Erythroblast (primary cell): ENCODE measurements around the gene GMDS.

Experiments used
- GATA1 ChIP-seq: IDR thresholded peaks from 2 replicates; pipeline ENCODE4 v1.6.1; 2011; ENCODE audit warnings: low read depth, mild to moderate bottlenecking, control low read depth, low read length, moderate library complexity
- POLR2A ChIP-seq: IDR thresholded peaks from 2 replicates; pipeline ENCODE4 v1.6.1; 2011; ENCODE audit warnings: mild to moderate bottlenecking, low read length

GRCh38 chr6:1688396-1688795, 557.0 kb downstream of the GMDS start:
- TF ChIP-seq POLR2A (no peak), GATA1 (no peak)
